Measurements from ENCODE around the gene SYS1.

SYS1 gene

GRCh38 chr20:45390931-45391330 is 28.0 kb downstream of the SYS1 start:
- no peak overlapping the region for H2BK120ac ChIP-seq (ENCODE audit: insufficient read depth, low read length, poor library complexity)
- H2AK5ac ChIP-seq (ENCODE audit: low read length): no peak overlapping the region
- no peaks in the 10 kb centered on the region for H3K79me2 ChIP-seq (ENCODE audit: control insufficient read depth, insufficient read depth, low read length, poor library complexity)
- WGBS (ENCODE audit: extremely low coverage, insufficient coverage, insufficient read length): no CpG with 5 or more reads among the region's 2 CpGs
- no peak overlapping the region for H3K4me2 ChIP-seq (ENCODE audit: low read length)
- H2BK5ac ChIP-seq (ENCODE audit: low read depth, low read length, poor library complexity): no peak overlapping the region
- H3K4me3 ChIP-seq (ENCODE audit: low read depth, low read length): no peak overlapping the region
- H3K27ac ChIP-seq (ENCODE audit: low read depth, low read length): no peak overlapping the region
- no peak overlapping the region for H2BK12ac ChIP-seq (ENCODE audit: low read length)
- H3K4ac ChIP-seq (ENCODE audit: low read depth, low read length): no peak overlapping the region
- no peak overlapping the region for H3K14ac ChIP-seq (ENCODE audit: low read length)
- H3K4me1 ChIP-seq (ENCODE audit: control insufficient read depth in 1 of 2, insufficient read depth in 2 of 2, low read length in 2 of 2): no peaks in the 10 kb centered on the region
- no peaks in the 10 kb centered on the region for H3K27me3 ChIP-seq (ENCODE audit: insufficient read depth, low read length)
- H4K8ac ChIP-seq (ENCODE audit: low read depth, low read length): no peak overlapping the region
- no peak overlapping the region for H3K23ac ChIP-seq (ENCODE audit: low read length)
- DNase-seq: no peak
- H4K91ac ChIP-seq (ENCODE audit: low read depth, low read length): no peak overlapping the region
- H3K36me3 ChIP-seq (ENCODE audit: control insufficient read depth in 1 of 2, insufficient read depth in 2 of 2, low read length in 2 of 2): no peaks in the 10 kb centered on the region
- H3K9ac ChIP-seq (ENCODE audit: low read length): no peak overlapping the region
- no peak overlapping the region for H2AFZ ChIP-seq (ENCODE audit: insufficient read depth, low read length, poor library complexity)
- H3K9me3 ChIP-seq (ENCODE audit: insufficient read depth, low read depth, low read length): no peaks in the 10 kb centered on the region
- H4K12ac ChIP-seq (ENCODE audit: low read depth, low read length): no peak overlapping the region
- no peak overlapping the region for H3K18ac ChIP-seq (ENCODE audit: low read length)
- no peaks in the 10 kb centered on the region for H3K79me1 ChIP-seq (ENCODE audit: low read length)

DNA sequence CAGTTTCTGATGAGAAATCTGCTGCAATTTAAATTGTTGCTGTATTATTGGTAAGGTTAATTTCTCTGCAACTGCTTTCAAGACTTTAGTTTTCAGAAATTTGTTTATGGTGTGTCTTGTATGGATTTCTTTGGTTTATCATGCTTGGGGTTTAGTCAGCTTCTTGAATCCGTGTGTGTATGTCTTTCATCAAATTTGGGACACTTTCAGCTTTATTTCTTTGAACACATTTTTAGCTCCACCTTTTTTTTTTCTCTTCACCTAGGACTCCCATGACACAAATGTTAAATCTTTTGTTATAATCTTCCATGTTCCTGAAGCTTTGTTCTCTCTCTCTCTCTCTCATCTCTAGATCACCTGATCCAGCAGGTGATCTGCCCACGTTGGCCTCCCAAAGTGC is 28.6 kb downstream of the SYS1 start:
- Histone ChIP-seq H4K8ac (ENCODE audit: low read depth, low read length) (no peak overlapping the region), H3K14ac (ENCODE audit: low read length) (no peak overlapping the region), H3K4me2 (ENCODE audit: low read length) (no peak overlapping the region), H3K27ac (ENCODE audit: low read depth, low read length) (no peak overlapping the region), H3K36me3 (ENCODE audit: control insufficient read depth in 1 of 2, insufficient read depth in 2 of 2, low read length in 2 of 2) (no peaks in the 10 kb centered on the region), H4K91ac (ENCODE audit: low read depth, low read length) (no peak overlapping the region), H3K27me3 (ENCODE audit: insufficient read depth, low read length) (no peaks in the 10 kb centered on the region), H3K9ac (ENCODE audit: low read length) (no peak overlapping the region), H3K18ac (ENCODE audit: low read length) (no peak overlapping the region), H3K79me1 (ENCODE audit: low read length) (no peaks in the 10 kb centered on the region), H4K12ac (ENCODE audit: low read depth, low read length) (no peak overlapping the region), H3K79me2 (ENCODE audit: control insufficient read depth, insufficient read depth, low read length, poor library complexity) (no peaks in the 10 kb centered on the region), H3K4me3 (ENCODE audit: low read depth, low read length) (no peak overlapping the region), H3K4me1 (ENCODE audit: control insufficient read depth in 1 of 2, insufficient read depth in 2 of 2, low read length in 2 of 2) (no peaks in the 10 kb centered on the region), H3K4ac (ENCODE audit: low read depth, low read length) (no peak overlapping the region), H2AFZ (ENCODE audit: insufficient read depth, low read length, poor library complexity) (no peak overlapping the region), H2BK5ac (ENCODE audit: low read depth, low read length, poor library complexity) (no peak overlapping the region), H2BK12ac (ENCODE audit: low read length) (no peak overlapping the region), H2BK120ac (ENCODE audit: insufficient read depth, low read length, poor library complexity) (no peak overlapping the region), H3K23ac (ENCODE audit: low read length) (no peak overlapping the region), H2AK5ac (ENCODE audit: low read length) (no peak overlapping the region), H3K9me3 (ENCODE audit: insufficient read depth, low read depth, low read length) (no peaks in the 10 kb centered on the region)
- no CpG with 5 or more reads among the region's 2 CpGs for WGBS (ENCODE audit: extremely low coverage, insufficient coverage, insufficient read length)
- DNase-seq: no peak

- no peak overlapping the region for H2BK120ac ChIP-seq (ENCODE audit: insufficient read depth, low read length, poor library complexity)
- WGBS (ENCODE audit: extremely low coverage, insufficient coverage, insufficient read length): no CpG with 5 or more reads among the region's 3 CpGs
- no peak overlapping the region for H2AFZ ChIP-seq (ENCODE audit: insufficient read depth, low read length, poor library complexity)
- no peaks in the 10 kb centered on the region for H3K36me3 ChIP-seq (ENCODE audit: control insufficient read depth in 1 of 2, insufficient read depth in 2 of 2, low read length in 2 of 2)
- H3K4ac ChIP-seq (ENCODE audit: low read depth, low read length): no peak overlapping the region
- no peaks in the 10 kb centered on the region for H3K79me2 ChIP-seq (ENCODE audit: control insufficient read depth, insufficient read depth, low read length, poor library complexity)
- H3K9me3 ChIP-seq (ENCODE audit: insufficient read depth, low read depth, low read length): no peaks in the 10 kb centered on the region
- H3K4me3 ChIP-seq (ENCODE audit: low read depth, low read length): no peak overlapping the region
- H3K4me2 ChIP-seq (ENCODE audit: low read length): no peak overlapping the region
- H3K27ac ChIP-seq (ENCODE audit: low read depth, low read length): no peak overlapping the region
- H3K9ac ChIP-seq (ENCODE audit: low read length): no peak overlapping the region
- H4K12ac ChIP-seq (ENCODE audit: low read depth, low read length): no peak overlapping the region
- no peak overlapping the region for H4K8ac ChIP-seq (ENCODE audit: low read depth, low read length)
- no peak overlapping the region for H3K18ac ChIP-seq (ENCODE audit: low read length)
- no peaks in the 10 kb centered on the region for H3K4me1 ChIP-seq (ENCODE audit: control insufficient read depth in 1 of 2, insufficient read depth in 2 of 2, low read length in 2 of 2)
- H2BK12ac ChIP-seq (ENCODE audit: low read length): no peak overlapping the region
- no peak for DNase-seq
- H2AK5ac ChIP-seq (ENCODE audit: low read length): no peak overlapping the region
- H3K79me1 ChIP-seq (ENCODE audit: low read length): no peaks in the 10 kb centered on the region
- no peaks in the 10 kb centered on the region for H3K27me3 ChIP-seq (ENCODE audit: insufficient read depth, low read length)
- H4K91ac ChIP-seq (ENCODE audit: low read depth, low read length): no peak overlapping the region
- H2BK5ac ChIP-seq (ENCODE audit: low read depth, low read length, poor library complexity): no peak overlapping the region
- no peak overlapping the region for H3K23ac ChIP-seq (ENCODE audit: low read length)
- H3K14ac ChIP-seq (ENCODE audit: low read length): no peak overlapping the region
Observed at GRCh38 chr20:45392733-45393132, 29.8 kb downstream of the SYS1 start.

- Histone ChIP-seq H3K27ac (ENCODE audit: low read depth, low read length) (no peak overlapping the region), H4K91ac (ENCODE audit: low read depth, low read length) (no peak overlapping the region), H3K4me3 (ENCODE audit: low read depth, low read length) (no peak overlapping the region), H2BK120ac (ENCODE audit: insufficient read depth, low read length, poor library complexity) (no peak overlapping the region), H3K18ac (ENCODE audit: low read length) (no peak overlapping the region), H3K4ac (ENCODE audit: low read depth, low read length) (no peak overlapping the region), H3K4me2 (ENCODE audit: low read length) (no peak overlapping the region), H3K23ac (ENCODE audit: low read length) (no peak overlapping the region), H2BK5ac (ENCODE audit: low read depth, low read length, poor library complexity) (no peak overlapping the region), H3K27me3 (ENCODE audit: insufficient read depth, low read length) (no peaks in the 10 kb centered on the region), H3K9me3 (ENCODE audit: insufficient read depth, low read depth, low read length) (no peaks in the 10 kb centered on the region), H3K9ac (ENCODE audit: low read length) (no peak overlapping the region), H3K14ac (ENCODE audit: low read length) (no peak overlapping the region), H2AK5ac (ENCODE audit: low read length) (no peak overlapping the region), H3K79me2 (ENCODE audit: control insufficient read depth, insufficient read depth, low read length, poor library complexity) (no peaks in the 10 kb centered on the region), H2AFZ (ENCODE audit: insufficient read depth, low read length, poor library complexity) (no peak overlapping the region), H4K8ac (ENCODE audit: low read depth, low read length) (no peak overlapping the region), H3K79me1 (ENCODE audit: low read length) (no peaks in the 10 kb centered on the region), H2BK12ac (ENCODE audit: low read length) (no peak overlapping the region), H4K12ac (ENCODE audit: low read depth, low read length) (no peak overlapping the region), H3K4me1 (ENCODE audit: control insufficient read depth in 1 of 2, insufficient read depth in 2 of 2, low read length in 2 of 2) (no peaks in the 10 kb centered on the region), H3K36me3 (ENCODE audit: control insufficient read depth in 1 of 2, insufficient read depth in 2 of 2, low read length in 2 of 2) (no peaks in the 10 kb centered on the region)
- DNase-seq: no peak
- WGBS (ENCODE audit: extremely low coverage, insufficient coverage, insufficient read length): no CpG with 5 or more reads among the region's 21 CpGs
Observed at GRCh38 chr20:45394221-45395113, 31.5 kb downstream of the SYS1 start.

Measured in trophoblast cell (in vitro differentiated cells and primary cell).